DMS53 treated with DMSO at 0.1 percent for 48 hours (cell line): Measurements from ENCODE around the gene HPDL.

Experiments used
- DNase-seq: peaks from one replicate; lab custom pipeline; 2025; ENCODE audit not compliant: unreplicated experiment; lab: John Stamatoyannopoulos, UW

HPDL gene

DNA sequence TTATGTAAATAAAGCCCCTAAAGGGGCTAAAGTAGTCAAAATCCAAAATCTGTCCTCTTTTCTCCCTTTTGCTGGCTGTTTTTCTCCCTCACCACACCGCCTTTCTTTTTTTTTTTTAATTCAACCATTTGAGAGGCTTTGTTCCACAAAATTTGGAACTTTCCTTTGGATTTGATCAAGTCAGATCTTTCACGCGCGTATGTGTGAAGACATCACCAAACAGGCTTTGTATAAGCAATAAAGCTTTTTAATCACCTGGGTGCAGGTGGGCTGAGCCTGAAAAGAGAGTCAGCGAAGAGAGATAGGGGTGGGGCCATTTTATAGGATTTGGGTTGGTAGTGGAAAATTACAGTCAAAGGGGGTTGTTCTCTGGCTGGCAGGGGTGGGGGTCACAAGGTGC is 5.3 kb upstream of the HPDL start:
- no peak for DNase-seq

GRCh38 chr1:45322486-45323040 is 4.1 kb upstream of the HPDL start:
- no peak for DNase-seq

DNA sequence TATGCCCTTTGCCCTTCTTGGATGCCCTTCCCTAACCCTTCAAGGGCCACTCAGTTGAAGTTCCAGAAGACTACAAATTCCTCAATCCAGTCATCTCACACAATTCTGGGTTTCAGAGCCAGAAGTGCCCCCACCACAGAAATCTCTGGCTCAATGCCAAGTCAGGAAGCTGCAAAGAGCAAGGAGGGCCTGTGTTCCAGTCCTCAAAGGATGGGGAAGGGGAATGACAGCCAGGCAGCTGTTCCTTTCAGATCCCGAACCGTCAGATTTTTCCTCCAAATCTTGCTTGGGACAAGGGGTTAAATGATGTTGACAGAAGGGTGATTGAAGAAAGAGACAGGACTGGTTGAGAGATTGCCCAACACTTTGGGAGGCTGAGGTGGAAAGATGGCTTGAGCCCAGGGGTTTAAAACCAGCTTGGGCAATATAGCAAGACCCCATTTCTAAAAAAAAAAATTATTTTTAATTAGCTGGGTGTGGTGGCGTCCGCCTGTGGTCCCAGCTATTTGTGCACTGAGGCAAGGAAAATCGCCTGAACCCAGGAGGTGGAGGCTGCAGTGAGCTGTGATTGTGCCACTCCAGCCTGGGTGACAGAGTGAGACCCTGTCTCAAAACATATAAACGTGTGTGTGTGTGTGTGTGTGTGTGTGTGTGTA is 716 bp upstream of the HPDL start:
- DNase-seq: no peak

DNA sequence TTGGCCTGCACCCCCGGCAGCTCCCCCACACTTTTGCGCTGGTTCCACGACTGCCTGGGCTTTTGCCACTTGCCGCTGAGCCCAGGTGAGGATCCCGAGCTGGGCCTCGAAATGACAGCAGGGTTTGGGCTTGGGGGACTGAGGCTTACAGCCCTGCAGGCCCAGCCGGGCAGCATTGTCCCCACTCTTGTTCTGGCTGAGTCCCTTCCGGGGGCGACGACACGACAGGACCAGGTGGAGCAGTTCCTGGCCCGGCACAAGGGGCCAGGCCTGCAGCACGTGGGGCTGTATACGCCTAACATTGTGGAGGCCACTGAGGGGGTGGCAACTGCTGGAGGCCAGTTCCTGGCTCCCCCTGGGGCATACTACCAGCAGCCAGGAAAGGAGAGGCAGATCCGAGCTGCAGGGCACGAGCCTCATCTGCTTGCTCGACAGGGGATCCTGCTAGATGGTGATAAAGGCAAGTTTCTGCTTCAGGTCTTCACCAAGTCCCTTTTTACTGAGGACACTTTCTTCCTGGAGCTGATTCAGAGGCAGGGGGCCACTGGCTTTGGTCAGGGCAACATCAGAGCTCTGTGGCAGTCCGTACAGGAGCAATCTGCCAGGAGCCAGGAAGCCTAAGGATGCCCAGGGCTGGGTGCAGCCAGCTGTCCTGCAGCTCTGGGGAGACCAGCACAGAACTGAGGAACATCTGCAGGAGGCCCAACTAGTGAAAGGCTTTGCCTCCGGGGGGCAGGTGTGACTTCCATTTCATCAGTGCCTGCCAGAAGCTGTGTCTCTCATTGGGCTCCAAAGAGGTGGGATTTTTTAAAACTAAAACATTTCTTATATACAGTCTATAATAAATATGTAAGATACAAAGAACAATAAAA is 1.2 kb downstream of the HPDL start:
- no peak for DNase-seq

- no peak for DNase-seq
These were observed 2.0 kb downstream of the HPDL start for GRCh38 chr1:45328680-45329079.

GRCh38 chr1:45329445-45329844 is 2.8 kb downstream of the HPDL start:
- DNase-seq: no peak

DNA sequence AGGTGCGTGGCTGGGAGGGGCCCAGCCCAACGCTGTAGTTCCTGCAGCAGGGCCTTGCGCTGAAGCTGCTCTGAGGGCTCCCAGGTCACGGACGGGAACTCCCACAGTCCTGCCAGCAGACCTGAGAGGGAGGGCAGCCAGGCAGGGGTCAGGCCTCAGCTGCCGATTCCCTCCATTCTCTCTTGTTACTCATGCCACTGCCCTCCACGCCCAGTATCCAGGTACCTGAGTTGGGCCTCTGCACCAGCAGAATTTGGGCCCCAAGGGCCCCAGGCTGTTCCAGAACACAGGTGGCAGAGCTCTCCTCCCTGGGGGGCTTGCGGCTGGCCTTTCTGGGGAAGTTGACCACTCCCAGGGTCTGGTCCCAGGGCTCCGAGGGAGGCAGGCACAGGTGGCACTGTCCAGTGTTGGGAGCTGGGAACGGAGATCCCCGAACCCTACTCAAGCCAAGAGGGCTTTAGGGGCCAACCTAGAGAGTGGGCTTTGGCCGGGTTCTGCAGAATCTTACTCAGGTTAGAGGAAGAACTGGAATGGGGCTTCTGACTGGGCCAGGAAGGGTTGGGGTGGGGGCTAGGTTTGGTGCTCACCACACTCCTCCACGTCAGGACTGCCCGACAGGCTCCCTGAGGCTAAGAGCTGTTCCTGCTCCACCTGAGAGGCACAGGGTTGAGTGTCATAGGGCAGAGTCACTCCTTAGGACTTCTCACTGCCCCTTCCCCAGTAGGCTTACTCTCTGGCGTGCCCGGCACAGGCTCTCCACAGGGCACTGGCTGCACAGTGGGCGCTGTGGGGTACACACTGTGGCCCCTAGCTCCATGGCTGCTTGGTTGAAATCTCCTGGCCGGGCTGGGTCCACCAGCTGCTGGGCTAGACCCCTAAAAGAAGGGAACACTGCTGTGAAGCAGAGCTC is 5.0 kb downstream of the HPDL start:
- DNase-seq: no peak

- DNase-seq: no peak
These were observed 5.6 kb downstream of the HPDL start for GRCh38 chr1:45332346-45332720.

GRCh38 chr1:45334308-45335245 is 7.9 kb downstream of the HPDL start:
- no peak for DNase-seq

GRCh38 chr1:45335855-45336324 is 9.2 kb downstream of the HPDL start:
- DNase-seq: no peak

DNA sequence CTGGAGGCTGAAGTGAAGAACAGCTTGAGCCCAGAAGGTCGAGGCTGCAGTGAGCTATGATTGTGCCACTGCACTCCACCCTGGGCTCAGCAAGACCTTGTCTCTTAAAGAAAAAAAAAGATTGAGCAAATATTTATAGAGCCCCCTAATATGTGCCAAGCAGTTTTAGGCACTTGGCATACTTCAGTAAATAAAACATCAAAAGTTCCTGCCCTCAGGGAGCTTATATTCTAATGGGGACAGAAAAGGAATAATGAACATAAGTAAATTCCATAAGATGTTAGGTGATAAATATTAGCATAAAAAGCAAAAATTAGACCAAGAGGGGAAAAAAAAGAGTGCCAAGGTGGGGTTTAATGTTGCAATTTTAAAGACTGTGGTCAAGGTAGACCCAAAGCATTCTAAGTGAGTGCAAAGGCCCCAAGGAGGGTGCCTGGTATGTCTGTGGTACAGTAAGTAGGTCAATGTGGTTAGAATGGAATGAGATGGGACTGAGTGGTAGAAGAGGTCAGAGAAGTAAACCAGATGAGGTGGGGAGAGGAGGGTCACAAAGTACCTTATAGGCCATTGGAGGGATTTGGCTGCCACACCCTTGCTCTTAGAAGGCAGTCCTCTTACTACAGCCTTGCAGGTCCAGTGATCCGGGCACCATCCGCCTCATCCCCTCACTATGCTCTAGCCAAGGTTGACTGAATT is 11.1 kb downstream of the HPDL start:
- DNase-seq: no peak

DNA sequence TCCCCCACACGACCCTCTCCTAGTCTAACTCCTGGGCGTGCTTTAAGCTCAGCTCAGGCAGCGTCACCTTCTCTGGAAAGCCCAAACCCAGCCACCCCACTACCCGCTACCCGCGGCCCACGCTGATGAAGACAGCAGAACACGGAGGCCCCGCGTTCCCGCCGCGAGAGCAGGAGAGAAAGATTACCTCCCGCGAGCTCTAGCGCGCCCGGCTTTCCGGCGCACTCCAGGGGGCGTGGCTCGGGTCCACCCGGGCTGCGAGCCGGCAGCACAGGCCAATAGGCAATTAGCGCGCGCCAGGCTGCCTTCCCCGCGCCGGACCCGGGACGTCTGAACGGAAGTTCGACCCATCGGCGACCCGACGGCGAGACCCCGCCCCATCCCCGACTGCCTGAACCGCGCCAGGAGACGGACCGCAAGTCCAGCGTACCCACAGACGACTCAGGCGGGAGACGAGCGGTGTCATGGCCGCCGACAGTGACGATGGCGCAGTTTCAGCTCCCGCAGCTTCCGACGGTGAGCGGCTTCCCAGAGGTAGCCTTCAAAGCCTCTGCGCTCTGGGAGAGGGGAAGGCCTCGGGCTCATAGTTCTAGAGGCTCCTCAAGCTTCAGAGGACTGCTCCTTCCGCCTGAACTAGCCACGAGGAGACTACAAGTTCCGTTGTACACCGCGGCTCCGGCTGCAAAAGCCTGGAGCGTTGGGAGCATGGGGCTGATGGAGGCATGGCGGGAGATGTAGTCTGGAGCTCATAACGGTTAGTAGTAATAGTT is 13.3 kb downstream of the HPDL start, which contains the start of the genes MUTYH and TOE1:
Gene MUTYH (minus strand): TSS at position 652 of the 770 bp plus-strand sequence. CDS start 5,935 bp downstream, outside the sequence.
Gene TOE1 (plus strand): TSS at position 382 of the 770 bp plus-strand sequence. CDS start 83 bp downstream, at position 465.
- peak; percentile 88 for DNase-seq

- no peak for DNase-seq
These were observed 14.2 kb downstream of the HPDL start for GRCh38 chr1:45340816-45341466.

GRCh38 chr1:45344499-45344898 is 17.8 kb downstream of the HPDL start:
- DNase-seq: no peak

DNA sequence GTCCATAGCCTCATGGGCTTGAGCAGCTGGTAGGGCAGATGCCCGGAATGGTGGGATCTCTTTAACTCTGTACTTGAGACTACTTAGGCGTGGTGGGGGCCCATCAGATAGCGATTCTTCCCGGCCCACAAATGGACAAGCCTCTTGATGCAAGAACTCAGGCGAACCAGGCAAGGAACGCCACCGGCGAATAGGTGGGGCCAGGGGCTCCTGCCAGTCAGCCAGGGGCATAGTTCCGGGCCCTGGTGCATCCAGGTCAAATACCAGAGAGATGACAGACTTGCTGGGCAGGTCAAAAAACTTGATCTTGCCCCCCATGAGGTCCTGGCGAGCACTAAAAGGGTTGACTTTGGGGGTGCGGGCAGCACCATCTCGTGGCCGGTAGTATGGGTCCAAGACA is 18.3 kb downstream of the HPDL start:
- DNase-seq: no peak

DNA sequence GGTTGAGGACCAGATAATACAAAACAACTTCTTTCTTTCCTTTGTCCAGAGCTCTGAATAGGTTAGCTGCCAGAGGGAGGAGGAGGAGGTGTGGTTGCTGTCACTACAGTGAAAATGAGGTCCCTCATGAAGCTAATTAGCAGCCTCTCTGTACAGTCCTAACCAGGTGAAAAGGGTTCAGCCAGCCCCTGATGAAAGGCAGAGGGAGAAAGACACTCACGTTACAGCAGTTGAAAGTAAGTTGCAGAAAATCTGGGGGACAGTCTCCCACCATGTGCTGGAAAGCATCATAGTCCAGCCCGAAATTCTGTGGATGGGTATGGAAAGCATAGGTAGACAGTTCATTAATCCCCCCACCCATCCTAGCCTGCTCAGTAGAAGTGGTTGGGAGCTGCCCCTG is 19.8 kb downstream of the HPDL start:
- no peak for DNase-seq

GRCh38 chr1:45348020-45348419 is 21.3 kb downstream of the HPDL start:
- DNase-seq: no peak

DNA sequence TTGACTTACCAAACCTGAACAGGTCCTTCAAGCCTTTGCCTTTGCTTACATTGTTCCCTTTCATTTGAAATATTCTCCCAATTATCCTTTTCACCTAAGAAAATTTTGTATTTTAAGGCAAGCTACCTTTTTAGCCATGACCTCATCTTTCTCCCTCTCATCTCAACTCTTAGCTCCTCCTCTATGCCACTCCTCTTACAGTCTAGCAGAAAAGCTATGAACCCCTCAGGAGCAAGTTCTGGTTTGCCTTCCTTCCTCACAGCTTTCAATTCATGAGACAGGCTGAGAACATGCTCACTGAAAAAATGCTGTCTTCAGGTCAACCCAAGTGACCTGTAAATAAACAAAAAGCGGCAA is 21.9 kb downstream of the HPDL start:
- no peak for DNase-seq
